HG03565 (cell line): ENCODE measurements around the gene TUBB.
"Not testable (repeated sequence)": the region's sequence is repeated elsewhere in the genome, so short reads cannot be mapped to it uniquely, and the experiment has no call there.

Experiments used
- ATAC-seq: cut with Tn5 transposase; IDR thresholded peaks from one replicate; pipeline ENCODE4 v1.9.1; 2021; ENCODE audit warnings: mild to moderate bottlenecking, moderate library complexity; ENCODE audit not compliant: unreplicated experiment

TUBB gene

GRCh38 chr6:30717129-30717844, 2.9 kb upstream of the TUBB start, which contains the start of gene MDC1:
Gene MDC1 (minus strand): TSS chr6:30717281. CDS start chr6:30715175, 2,106 bp downstream.
- ATAC-seq = peak; percentile 56

- ATAC-seq = not testable (repeated sequence)
These were observed 2.1 kb upstream of the TUBB start for GRCh38 chr6:30717845-30718720.

GRCh38 chr6:30719356-30719755, 796 bp upstream of the TUBB start:
- no peak for ATAC-seq

GRCh38 chr6:30720738-30721197, 616 bp downstream of the TUBB start:
- ATAC-seq = no peak

GRCh38 chr6:30721198-30722024, 1.3 kb downstream of the TUBB start:
- ATAC-seq = no peak

DNA sequence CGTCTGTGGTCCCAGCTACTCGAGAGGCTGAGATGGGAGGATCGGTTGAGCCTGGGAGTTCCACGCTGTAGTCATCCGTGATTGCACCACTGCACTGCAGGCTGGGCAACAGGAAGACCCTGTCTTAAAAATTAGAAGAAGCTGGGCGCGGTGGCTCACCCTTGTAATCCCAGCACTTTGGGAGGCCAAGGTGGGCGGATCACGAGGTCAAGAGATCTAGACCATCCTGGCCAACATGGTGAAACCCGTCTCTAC, 1.8 kb downstream of the TUBB start:
- ATAC-seq = not testable (repeated sequence)

- no peak for ATAC-seq
These were observed 2.3 kb downstream of the TUBB start for GRCh38 chr6:30722280-30723112.

GRCh38 chr6:30723159-30723842, 3.1 kb downstream of the TUBB start:
- ATAC-seq = not testable (repeated sequence)

DNA sequence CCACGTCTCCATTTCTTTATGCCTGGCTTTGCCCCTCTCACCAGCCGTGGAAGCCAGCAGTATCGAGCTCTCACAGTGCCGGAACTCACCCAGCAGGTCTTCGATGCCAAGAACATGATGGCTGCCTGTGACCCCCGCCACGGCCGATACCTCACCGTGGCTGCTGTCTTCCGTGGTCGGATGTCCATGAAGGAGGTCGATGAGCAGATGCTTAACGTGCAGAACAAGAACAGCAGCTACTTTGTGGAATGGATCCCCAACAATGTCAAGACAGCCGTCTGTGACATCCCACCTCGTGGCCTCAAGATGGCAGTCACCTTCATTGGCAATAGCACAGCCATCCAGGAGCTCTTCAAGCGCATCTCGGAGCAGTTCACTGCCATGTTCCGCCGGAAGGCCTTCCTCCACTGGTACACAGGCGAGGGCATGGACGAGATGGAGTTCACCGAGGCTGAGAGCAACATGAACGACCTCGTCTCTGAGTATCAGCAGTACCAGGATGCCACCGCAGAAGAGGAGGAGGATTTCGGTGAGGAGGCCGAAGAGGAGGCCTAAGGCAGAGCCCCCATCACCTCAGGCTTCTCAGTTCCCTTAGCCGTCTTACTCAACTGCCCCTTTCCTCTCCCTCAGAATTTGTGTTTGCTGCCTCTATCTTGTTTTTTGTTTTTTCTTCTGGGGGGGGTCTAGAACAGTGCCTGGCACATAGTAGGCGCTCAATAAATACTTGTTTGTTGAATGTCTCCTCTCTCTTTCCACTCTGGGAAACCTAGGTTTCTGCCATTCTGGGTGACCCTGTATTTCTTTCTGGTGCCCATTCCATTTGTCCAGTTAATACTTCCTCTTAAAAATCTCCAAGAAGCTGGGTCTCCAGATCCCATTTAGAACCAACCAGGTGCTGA, 3.9 kb downstream of the TUBB start:
- not testable (repeated sequence) for ATAC-seq

GRCh38 chr6:30724906-30725667, 4.9 kb downstream of the TUBB start:
- ATAC-seq = no peak

GRCh38 chr6:30725713-30726505, 5.8 kb downstream of the TUBB start:
- ATAC-seq = no peak

DNA sequence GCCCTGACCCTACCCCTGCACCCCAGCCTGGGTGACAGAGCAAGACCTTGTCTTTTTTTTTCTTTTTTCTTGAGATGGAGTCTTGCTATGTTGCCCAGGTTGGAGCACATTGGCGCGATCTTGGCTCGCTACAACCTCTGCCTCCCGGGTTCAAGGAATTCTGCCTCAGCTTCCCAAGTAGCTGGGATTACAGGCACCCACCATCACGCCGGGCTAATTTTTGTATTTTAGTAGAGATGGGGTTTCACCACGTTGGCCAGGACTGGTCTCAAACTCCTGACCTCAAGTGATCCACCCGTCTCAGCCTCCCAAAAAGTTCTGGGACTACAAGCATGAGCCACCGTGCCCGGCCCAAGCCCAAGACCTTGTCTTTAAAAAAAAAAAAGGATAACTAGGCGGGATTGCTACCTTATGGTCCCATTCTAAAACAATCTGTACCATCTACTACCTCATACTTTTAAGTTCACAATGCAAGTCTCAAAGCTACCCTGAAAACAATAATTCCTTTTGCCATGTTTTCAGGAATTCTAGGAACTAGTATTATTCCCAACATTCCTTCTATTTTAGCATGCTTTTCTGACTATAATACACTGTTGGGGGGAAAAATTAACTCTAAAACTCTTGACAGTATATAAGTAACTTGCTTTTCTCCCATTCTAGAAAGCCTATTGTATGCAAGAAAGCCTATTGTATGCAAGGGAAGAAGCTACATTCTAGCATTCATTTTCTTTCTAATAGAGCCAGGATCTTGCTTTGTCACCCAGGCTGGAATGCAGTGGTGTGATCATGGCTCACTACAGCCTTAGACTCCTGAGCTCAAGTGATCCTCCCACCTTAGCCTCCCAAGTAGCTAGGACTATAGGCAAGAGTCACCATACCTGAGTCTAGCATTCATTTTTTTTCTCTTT, 6.6 kb downstream of the TUBB start:
- no peak for ATAC-seq

DNA sequence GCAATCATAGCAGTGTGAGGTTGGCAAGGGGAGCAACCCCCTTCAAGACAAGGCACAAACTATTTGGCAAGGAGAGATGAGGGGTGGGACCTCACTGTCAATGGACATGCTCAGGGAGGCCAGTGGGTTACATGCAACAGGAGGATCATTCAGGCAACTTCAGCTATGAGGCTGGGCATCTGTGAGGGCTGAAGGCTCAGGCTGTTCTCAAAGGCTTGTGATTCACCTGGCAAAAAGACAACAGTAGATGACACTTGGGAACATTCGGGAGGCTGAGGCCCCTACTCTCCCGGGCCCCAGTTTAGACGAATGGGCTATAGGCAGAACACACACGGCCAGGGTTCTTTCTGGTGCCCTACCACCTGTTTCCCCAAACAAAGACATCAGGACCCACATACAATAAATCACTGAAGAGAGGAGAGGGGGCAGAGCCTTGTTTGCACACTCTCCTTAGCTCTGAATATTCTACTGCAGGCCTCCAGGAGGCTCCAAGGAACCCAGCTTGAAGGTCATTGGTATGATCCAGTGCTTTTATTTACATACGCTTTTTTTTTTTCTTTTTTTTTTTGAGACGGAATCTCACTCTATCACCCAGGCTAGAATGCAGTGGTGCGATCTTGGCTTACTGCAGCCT, 7.9 kb downstream of the TUBB start:
- no peak for ATAC-seq

DNA sequence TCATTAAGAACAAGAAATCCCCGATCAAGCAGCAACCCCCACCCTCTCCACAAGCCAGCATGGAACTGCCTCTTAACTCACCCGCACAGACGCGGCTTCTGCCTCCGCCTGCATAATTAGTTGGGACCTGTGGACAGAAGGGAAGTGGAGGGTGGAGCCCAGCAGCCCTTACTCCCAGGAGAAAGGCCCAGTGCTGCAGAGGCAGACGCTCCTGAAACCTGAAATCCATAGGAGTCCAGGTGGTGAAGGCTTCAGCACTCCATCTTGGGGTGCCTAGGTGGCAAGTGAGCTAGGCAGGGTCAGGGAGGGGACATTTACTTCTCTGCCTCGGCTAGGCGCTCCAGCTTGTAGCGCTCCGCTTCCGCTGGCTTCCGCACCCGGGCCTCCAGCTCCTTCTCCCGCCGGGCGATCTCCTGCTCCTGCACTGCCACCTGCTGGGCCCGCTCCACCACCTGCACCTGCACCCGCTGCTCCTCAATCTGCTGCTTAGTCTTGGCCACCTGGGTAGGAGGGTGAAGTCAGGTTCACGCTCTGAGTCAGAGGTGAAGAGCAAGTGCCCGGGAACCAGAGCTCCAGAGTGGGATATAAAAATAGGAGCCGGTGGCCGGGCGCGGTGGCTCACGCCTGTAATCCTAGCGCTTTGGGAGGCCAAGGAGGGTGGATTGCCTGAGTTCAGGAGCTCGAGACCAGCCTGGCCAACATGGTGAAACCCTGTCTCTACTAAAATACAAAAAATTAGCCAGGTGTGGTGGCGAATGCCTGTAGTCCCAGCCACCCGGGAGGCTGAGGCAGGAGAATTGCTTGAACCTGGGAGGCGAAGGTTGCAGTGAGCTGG, 10.7 kb downstream of the TUBB start:
- no peak for ATAC-seq
